ENCODE data around the gene STN1.
A peak's percentile ranks its signal among the peaks of the same experiment; 100 is the strongest.

STN1 gene

GRCh38 chr10:103928784-103929183 lies 10.8 kb upstream of the STN1 start:
- DNase-seq (ENCODE audit: low spot score): no peak

- no peak for DNase-seq (ENCODE audit: low spot score)
Observed at GRCh38 chr10:103926722-103927319, 8.8 kb upstream of the STN1 start.

- no peak for DNase-seq (ENCODE audit: low spot score)
Observed at GRCh38 chr10:103925591-103925990, 7.6 kb upstream of the STN1 start.

GRCh38 chr10:103923502-103923901 lies 5.5 kb upstream of the STN1 start:
- no peak for DNase-seq (ENCODE audit: low spot score)

GRCh38 chr10:103922659-103923058 lies 4.7 kb upstream of the STN1 start:
- no peak for DNase-seq (ENCODE audit: low spot score)

- no peak for DNase-seq (ENCODE audit: low spot score)
Observed at GRCh38 chr10:103921750-103922195, 3.8 kb upstream of the STN1 start.

- DNase-seq (ENCODE audit: low spot score): no peak
Observed at GRCh38 chr10:103921248-103921647, 3.3 kb upstream of the STN1 start.

GRCh38 chr10:103919648-103920025 lies 1.7 kb upstream of the STN1 start:
- DNase-seq (ENCODE audit: low spot score): no peak

GRCh38 chr10:103917302-103918052 lies 507 bp downstream of the STN1 start:
- peak; percentile 30 for DNase-seq (ENCODE audit: low spot score)

GRCh38 chr10:103916876-103917275 lies 1.1 kb downstream of the STN1 start:
- no peak for DNase-seq (ENCODE audit: low spot score)

GRCh38 chr10:103916254-103916653 lies 1.7 kb downstream of the STN1 start:
- no peak for DNase-seq (ENCODE audit: low spot score)

- no peak for DNase-seq (ENCODE audit: low spot score)
Observed at GRCh38 chr10:103915796-103916195, 2.2 kb downstream of the STN1 start.

GRCh38 chr10:103912759-103913158 lies 5.2 kb downstream of the STN1 start:
- DNase-seq (ENCODE audit: low spot score): no peak

- no peak for DNase-seq (ENCODE audit: low spot score)
Observed at GRCh38 chr10:103911021-103911459, 6.9 kb downstream of the STN1 start.

GRCh38 chr10:103910442-103911012 lies 7.5 kb downstream of the STN1 start:
- DNase-seq (ENCODE audit: low spot score): no peak

- DNase-seq (ENCODE audit: low spot score): no peak
Observed at GRCh38 chr10:103905441-103905840, 12.5 kb downstream of the STN1 start.

- no peak for DNase-seq (ENCODE audit: low spot score)
Observed at GRCh38 chr10:103901299-103901698, 16.7 kb downstream of the STN1 start.

GRCh38 chr10:103899312-103899711 lies 18.7 kb downstream of the STN1 start:
- no peak for DNase-seq (ENCODE audit: low spot score)

- DNase-seq (ENCODE audit: low spot score): no peak
Observed at GRCh38 chr10:103897241-103897774, 20.7 kb downstream of the STN1 start.

- DNase-seq (ENCODE audit: low spot score): no peak
Observed at GRCh38 chr10:103896225-103896624, 21.8 kb downstream of the STN1 start.

GRCh38 chr10:103895411-103896186 lies 22.4 kb downstream of the STN1 start:
- peak; percentile 33 for DNase-seq (ENCODE audit: low spot score)

GRCh38 chr10:103894441-103894864 lies 23.5 kb downstream of the STN1 start:
- no peak for DNase-seq (ENCODE audit: low spot score)

Measured in AG08396 (cell line).